K562 (cell line): Measurements from ENCODE around the gene HSD17B8. TPM values are rescaled to one million over a fixed set of nuclear protein-coding genes. Genes with fewer than 3 reads are reported as not detected.

Source experiments
- ATF7 ChIP-seq: fragments of 450-650 bp; IDR thresholded peaks from 2 replicates; pipeline ENCODE4 v1.7.1; 2014; ENCODE audit warnings: mild to moderate bottlenecking, moderate library complexity
- CAMTA2 ChIP-seq: fragments of 250-450 bp; sonication (Bioruptor Pico); conservative IDR thresholded peaks from 2 replicates; pipeline ENCODE4 v1.5.1; 2022
- CBFA2T2 ChIP-seq: fragments of 450-650 bp; conservative IDR thresholded peaks from 2 replicates; pipeline ENCODE4 v1.6.1; 2017; ENCODE audit warnings: mild to moderate bottlenecking
- E2F3 ChIP-seq: fragments of 250-450 bp; sonication (Bioruptor Pico); IDR thresholded peaks from 2 replicates; pipeline ENCODE4 v1.4.0; 2020; ENCODE audit warnings: mild to moderate bottlenecking
- FOS ChIP-seq: IDR thresholded peaks from 3 replicates; pipeline ENCODE4 v1.6.1; 2011; ENCODE audit not compliant: insufficient read length; ENCODE audit errors: extremely low read depth
- FUS ChIP-seq: fragments of 200-400 bp; formaldehyde crosslinking; optimal IDR thresholded peaks from 2 replicates; pipeline ENCODE3; 2017; ENCODE audit warnings: low read depth, low read length
- KDM1A ChIP-seq, 2 experiments: fragments of 450-650 bp; IDR thresholded peaks; 2 replicates each; pipeline ENCODE4 v1.6.1; 2016; ENCODE audit warnings: mild to moderate bottlenecking in 2 of 2
- SAFB ChIP-seq: fragments of 200-400 bp; formaldehyde crosslinking; IDR thresholded peaks from 2 replicates; pipeline ENCODE4 v1.6.1; 2017; ENCODE audit warnings: low read depth, low read length, borderline replicate concordance
- SLC30A9 ChIP-seq: fragments of 250-450 bp; sonication (Bioruptor Pico); IDR thresholded peaks from 2 replicates; pipeline ENCODE4 v1.8.0; 2022; ENCODE audit warnings: mild to moderate bottlenecking, moderate library complexity
- YY1 ChIP-seq, 3 experiments: IDR thresholded peaks; 2 replicates each; pipeline ENCODE4 v1.6.1; 2011; ENCODE audit warnings: low read length in 2 of 3, mild to moderate bottlenecking in 2 of 3, moderate library complexity in 2 of 3, borderline replicate concordance in 1 of 3, control low read depth in 1 of 3, low read depth in 1 of 3; ENCODE audit not compliant: insufficient read depth in 3 of 3, insufficient replicate concordance in 2 of 3, control insufficient read depth in 1 of 3, insufficient read length in 1 of 3; ENCODE audit errors: extremely low read depth in 1 of 3
- ZC3H4 ChIP-seq: sonication (generic); formaldehyde crosslinking; IDR thresholded peaks from 2 replicates; pipeline ENCODE4 v1.9.0; 2021; ENCODE audit warnings: missing genetic modification reagents, borderline replicate concordance
- ZFX ChIP-seq: sonication (generic); formaldehyde crosslinking; IDR thresholded peaks from 2 replicates; pipeline ENCODE4 v1.8.0; 2022; ENCODE audit warnings: mild to moderate bottlenecking, missing genetic modification reagents, moderate library complexity
- ZNF311 ChIP-seq: fragments of 250-450 bp; sonication (Bioruptor Pico); IDR thresholded peaks from 2 replicates; pipeline ENCODE4 v1.4.0; 2020; ENCODE audit warnings: mild to moderate bottlenecking, moderate library complexity
- ZNF316 ChIP-seq: fragments of 450-650 bp; IDR thresholded peaks from 2 replicates; pipeline ENCODE4 v1.6.1; 2016
- polyA plus RNA-seq, 8 experiments: library from polyadenylated mRNA; depleted of rRNA in 4 of 8; stranded (reverse) in 5 of 8; unstranded in 3 of 8; fragments of >200 nt; fragmentation: Nextera tagmentation in 2 of 8; fragmentation: Illumina TruSeq in 1 of 8; extraction: Ambion mirVana in 2 of 8; extraction: Trizol in 1 of 8; gene quantifications; 2 replicates each; pipeline versions ENCODE4 v1.2.1 to v1.2.3, GENCODE V29; 2011 to 2014; ENCODE audit warnings: inconsistent platforms in 1 of 8, missing spikeins in 1 of 8
- total RNA-seq, 7 experiments: library from RNA; depleted of rRNA in 6 of 7; stranded (reverse); fragments of >200 nt in 6 of 7; fragmentation: Illumina TruSeq in 2 of 7; extraction: Trizol in 2 of 7; gene quantifications; 2 replicates each; pipeline versions ENCODE4 v1.2.1 to v1.2.3, GENCODE V29; 2011 to 2021; ENCODE audit warnings: low replicate concordance in 1 of 7
- TF ChIP-seq, protein P1 (sequence below): sonication (generic); formaldehyde crosslinking; IDR thresholded peaks from 2 replicates; pipeline ENCODE4 v1.8.0; 2022; ENCODE audit warnings: mild to moderate bottlenecking, missing genetic modification reagents
- TF ChIP-seq, protein P2 (sequence below): fragments of 250-450 bp; sonication (Bioruptor Pico); IDR thresholded peaks from 2 replicates; pipeline ENCODE4 v1.9.0; 2021; ENCODE audit warnings: mild to moderate bottlenecking, inconsistent platforms
- TF ChIP-seq, protein P3 (sequence below): sonication (generic); formaldehyde crosslinking; IDR thresholded peaks from 2 replicates; pipeline ENCODE4 v1.8.0; 2022; ENCODE audit warnings: mild to moderate bottlenecking, low read depth, missing genetic modification reagents
- TF ChIP-seq, protein P4 (sequence below), 2 experiments: fragments of 450-650 bp in 1 of 2; IDR thresholded peaks; 2 replicates each; pipeline ENCODE4 v1.6.1; 2011 to 2017; ENCODE audit warnings: low read depth in 2 of 2, antibody characterized with exemption in 1 of 2, borderline replicate concordance in 1 of 2, low read length in 1 of 2, mild to moderate bottlenecking in 1 of 2, mixed read lengths in 1 of 2; ENCODE audit not compliant: control insufficient read depth in 1 of 2

Gene HSD17B8
- total and polyA plus RNA-seq, 9 of the 15 experiments (the other 6 are each of a cell fraction or from before 2014, with no cell fraction given) = 3.7 to 35.2 (median 14.2) TPM

DNA sequence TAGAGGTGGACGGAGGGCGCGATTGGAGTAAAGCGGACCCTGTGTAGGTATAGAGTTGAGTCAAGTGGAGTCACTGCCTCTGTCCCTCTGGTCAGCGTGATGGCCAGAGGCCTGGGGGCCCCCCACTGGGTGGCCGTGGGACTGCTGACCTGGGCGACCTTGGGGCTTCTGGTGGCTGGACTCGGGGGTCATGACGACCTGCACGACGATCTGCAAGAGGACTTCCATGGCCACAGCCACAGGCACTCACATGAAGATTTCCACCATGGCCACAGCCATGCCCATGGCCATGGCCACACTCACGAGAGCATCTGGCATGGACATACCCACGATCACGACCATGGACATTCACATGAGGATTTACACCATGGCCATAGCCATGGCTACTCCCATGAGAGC lies 3.3 kb upstream of the HSD17B8 start (continued):
- TF ChIP-seq SLC30A9 (CRISPR knock-in tag) (no peak), SAFB (no peak), KDM1A (IDR thresholded peaks at IDR 0.05) (no peak), ZNF311 (CRISPR knock-in tag) (no peak), FOS (no peak), YY1 (IDR thresholded peaks at IDR 0.05; ENCODE audit: borderline replicate concordance in 1 of 3, control insufficient read depth in 1 of 3, extremely low read depth in 1 of 3, insufficient read depth in 3 of 3, insufficient read length in 1 of 3, insufficient replicate concordance in 2 of 3, low read depth in 1 of 3, low read length in 2 of 3) (no peak), ATF7 (no peak), ZNF316 (no peak), ZFX (peak; percentile 31), E2F3 (CRISPR knock-in tag) (no peak), CBFA2T2 (no peak), ZC3H4 (CRISPR knock-in tag) (no peak), FUS (no peak), CAMTA2 (CRISPR knock-in tag) (no peak)
- TF ChIP-seq, protein P1, sequence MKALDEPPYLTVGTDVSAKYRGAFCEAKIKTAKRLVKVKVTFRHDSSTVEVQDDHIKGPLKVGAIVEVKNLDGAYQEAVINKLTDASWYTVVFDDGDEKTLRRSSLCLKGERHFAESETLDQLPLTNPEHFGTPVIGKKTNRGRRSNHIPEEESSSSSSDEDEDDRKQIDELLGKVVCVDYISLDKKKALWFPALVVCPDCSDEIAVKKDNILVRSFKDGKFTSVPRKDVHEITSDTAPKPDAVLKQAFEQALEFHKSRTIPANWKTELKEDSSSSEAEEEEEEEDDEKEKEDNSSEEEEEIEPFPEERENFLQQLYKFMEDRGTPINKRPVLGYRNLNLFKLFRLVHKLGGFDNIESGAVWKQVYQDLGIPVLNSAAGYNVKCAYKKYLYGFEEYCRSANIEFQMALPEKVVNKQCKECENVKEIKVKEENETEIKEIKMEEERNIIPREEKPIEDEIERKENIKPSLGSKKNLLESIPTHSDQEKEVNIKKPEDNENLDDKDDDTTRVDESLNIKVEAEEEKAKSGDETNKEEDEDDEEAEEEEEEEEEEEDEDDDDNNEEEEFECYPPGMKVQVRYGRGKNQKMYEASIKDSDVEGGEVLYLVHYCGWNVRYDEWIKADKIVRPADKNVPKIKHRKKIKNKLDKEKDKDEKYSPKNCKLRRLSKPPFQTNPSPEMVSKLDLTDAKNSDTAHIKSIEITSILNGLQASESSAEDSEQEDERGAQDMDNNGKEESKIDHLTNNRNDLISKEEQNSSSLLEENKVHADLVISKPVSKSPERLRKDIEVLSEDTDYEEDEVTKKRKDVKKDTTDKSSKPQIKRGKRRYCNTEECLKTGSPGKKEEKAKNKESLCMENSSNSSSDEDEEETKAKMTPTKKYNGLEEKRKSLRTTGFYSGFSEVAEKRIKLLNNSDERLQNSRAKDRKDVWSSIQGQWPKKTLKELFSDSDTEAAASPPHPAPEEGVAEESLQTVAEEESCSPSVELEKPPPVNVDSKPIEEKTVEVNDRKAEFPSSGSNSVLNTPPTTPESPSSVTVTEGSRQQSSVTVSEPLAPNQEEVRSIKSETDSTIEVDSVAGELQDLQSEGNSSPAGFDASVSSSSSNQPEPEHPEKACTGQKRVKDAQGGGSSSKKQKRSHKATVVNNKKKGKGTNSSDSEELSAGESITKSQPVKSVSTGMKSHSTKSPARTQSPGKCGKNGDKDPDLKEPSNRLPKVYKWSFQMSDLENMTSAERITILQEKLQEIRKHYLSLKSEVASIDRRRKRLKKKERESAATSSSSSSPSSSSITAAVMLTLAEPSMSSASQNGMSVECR (CRISPR knock-in tag) = no peak
- TF ChIP-seq, protein P2, sequence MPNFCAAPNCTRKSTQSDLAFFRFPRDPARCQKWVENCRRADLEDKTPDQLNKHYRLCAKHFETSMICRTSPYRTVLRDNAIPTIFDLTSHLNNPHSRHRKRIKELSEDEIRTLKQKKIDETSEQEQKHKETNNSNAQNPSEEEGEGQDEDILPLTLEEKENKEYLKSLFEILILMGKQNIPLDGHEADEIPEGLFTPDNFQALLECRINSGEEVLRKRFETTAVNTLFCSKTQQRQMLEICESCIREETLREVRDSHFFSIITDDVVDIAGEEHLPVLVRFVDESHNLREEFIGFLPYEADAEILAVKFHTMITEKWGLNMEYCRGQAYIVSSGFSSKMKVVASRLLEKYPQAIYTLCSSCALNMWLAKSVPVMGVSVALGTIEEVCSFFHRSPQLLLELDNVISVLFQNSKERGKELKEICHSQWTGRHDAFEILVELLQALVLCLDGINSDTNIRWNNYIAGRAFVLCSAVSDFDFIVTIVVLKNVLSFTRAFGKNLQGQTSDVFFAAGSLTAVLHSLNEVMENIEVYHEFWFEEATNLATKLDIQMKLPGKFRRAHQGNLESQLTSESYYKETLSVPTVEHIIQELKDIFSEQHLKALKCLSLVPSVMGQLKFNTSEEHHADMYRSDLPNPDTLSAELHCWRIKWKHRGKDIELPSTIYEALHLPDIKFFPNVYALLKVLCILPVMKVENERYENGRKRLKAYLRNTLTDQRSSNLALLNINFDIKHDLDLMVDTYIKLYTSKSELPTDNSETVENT (CRISPR knock-in tag) = 0 out of 2 replicates have a peak, but pooled peaks have one; percentile 50
- TF ChIP-seq, protein P3, sequence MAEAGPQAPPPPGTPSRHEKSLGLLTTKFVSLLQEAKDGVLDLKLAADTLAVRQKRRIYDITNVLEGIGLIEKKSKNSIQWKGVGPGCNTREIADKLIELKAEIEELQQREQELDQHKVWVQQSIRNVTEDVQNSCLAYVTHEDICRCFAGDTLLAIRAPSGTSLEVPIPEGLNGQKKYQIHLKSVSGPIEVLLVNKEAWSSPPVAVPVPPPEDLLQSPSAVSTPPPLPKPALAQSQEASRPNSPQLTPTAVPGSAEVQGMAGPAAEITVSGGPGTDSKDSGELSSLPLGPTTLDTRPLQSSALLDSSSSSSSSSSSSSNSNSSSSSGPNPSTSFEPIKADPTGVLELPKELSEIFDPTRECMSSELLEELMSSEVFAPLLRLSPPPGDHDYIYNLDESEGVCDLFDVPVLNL (CRISPR knock-in tag) = peak; percentile 68; the same call in 1 of the 2 replicates
- TF ChIP-seq, protein P4, sequence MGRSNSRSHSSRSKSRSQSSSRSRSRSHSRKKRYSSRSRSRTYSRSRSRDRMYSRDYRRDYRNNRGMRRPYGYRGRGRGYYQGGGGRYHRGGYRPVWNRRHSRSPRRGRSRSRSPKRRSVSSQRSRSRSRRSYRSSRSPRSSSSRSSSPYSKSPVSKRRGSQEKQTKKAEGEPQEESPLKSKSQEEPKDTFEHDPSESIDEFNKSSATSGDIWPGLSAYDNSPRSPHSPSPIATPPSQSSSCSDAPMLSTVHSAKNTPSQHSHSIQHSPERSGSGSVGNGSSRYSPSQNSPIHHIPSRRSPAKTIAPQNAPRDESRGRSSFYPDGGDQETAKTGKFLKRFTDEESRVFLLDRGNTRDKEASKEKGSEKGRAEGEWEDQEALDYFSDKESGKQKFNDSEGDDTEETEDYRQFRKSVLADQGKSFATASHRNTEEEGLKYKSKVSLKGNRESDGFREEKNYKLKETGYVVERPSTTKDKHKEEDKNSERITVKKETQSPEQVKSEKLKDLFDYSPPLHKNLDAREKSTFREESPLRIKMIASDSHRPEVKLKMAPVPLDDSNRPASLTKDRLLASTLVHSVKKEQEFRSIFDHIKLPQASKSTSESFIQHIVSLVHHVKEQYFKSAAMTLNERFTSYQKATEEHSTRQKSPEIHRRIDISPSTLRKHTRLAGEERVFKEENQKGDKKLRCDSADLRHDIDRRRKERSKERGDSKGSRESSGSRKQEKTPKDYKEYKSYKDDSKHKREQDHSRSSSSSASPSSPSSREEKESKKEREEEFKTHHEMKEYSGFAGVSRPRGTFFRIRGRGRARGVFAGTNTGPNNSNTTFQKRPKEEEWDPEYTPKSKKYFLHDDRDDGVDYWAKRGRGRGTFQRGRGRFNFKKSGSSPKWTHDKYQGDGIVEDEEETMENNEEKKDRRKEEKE (IDR thresholded peaks at IDR 0.05; ENCODE audit: borderline replicate concordance in 1 of 2, control insufficient read depth in 1 of 2, low read depth in 2 of 2, low read length in 1 of 2) = no peak
